Measurements from ENCODE around the gene CCAR1. TPM values are rescaled to one million over a fixed set of nuclear protein-coding genes. Genes with fewer than 3 reads are reported as not detected.
"Not testable (repeated sequence)": the region's sequence is repeated elsewhere in the genome, so short reads cannot be mapped to it uniquely, and the experiment has no call there.

CCAR1 gene
- total RNA-seq, 1 experiment from 2014 or later, result 62.5 TPM

- DNase-seq (ENCODE audit: low spot score), result peak; percentile 68
Measured at GRCh38 chr10:68826764-68827591, 105.9 kb downstream of the CCAR1 start, which contains the start of gene STOX1. Gene STOX1, plus strand, starts transcription at chr10:68827531. Its CDS starts 93 bp downstream, at chr10:68827624.

- DNase-seq (ENCODE audit: low spot score), result not testable (repeated sequence)
Measured at GRCh38 chr10:68827592-68827959, 106.5 kb downstream of the CCAR1 start.

GRCh38 chr10:68828083-68828601 is 107.1 kb downstream of the CCAR1 start:
- DNase-seq (ENCODE audit: low spot score), result not testable (repeated sequence)

- no peak for DNase-seq (ENCODE audit: low spot score)
Measured at GRCh38 chr10:68828833-68829232, 107.8 kb downstream of the CCAR1 start.

GRCh38 chr10:68829521-68829920 is 108.5 kb downstream of the CCAR1 start:
- DNase-seq (ENCODE audit: low spot score), result no peak

- no peak for DNase-seq (ENCODE audit: low spot score)
Measured at GRCh38 chr10:68829952-68830351, 108.9 kb downstream of the CCAR1 start.

GRCh38 chr10:68831961-68832455 is 111.0 kb downstream of the CCAR1 start:
- DNase-seq (ENCODE audit: low spot score), result no peak

- DNase-seq (ENCODE audit: low spot score), result no peak
Measured at GRCh38 chr10:68832601-68833000, 111.6 kb downstream of the CCAR1 start.

GRCh38 chr10:68837626-68838322 is 116.7 kb downstream of the CCAR1 start:
- no peak for DNase-seq (ENCODE audit: low spot score)

GRCh38 chr10:68840650-68841049 is 119.6 kb downstream of the CCAR1 start:
- DNase-seq (ENCODE audit: low spot score), result not testable (repeated sequence)

Small RNA genes within 50 kb of the gene (small RNA-seq; reads per million reads assigned to genes)
- gene MIR1254-1, result not detected
- not detected for gene RF00019

Other genes starting within 250 kb of the CCAR1 start
- 8.9 and 10.3 TPM in 2 replicates for gene DNA2, start 249.3 kb upstream of the CCAR1 start, total RNA-seq (2014; rRNA removed; shearing (Covaris generic))
- gene SLC25A16, start 193.7 kb upstream of the CCAR1 start, total RNA-seq (2014; rRNA removed; shearing (Covaris generic)), result 4.9 and 6.4 TPM in 2 replicates
- under 0.01 and 0.03 TPM in 2 replicates for gene TET1, start 160.9 kb upstream of the CCAR1 start, total RNA-seq (2014; rRNA removed; shearing (Covaris generic))
- 0.69 and 2.5 TPM in 2 replicates for gene STOX1, start 106.3 kb downstream of the CCAR1 start, total RNA-seq (2014; rRNA removed; shearing (Covaris generic))
- gene DDX50, start 180.1 kb downstream of the CCAR1 start, total RNA-seq (2014; rRNA removed; shearing (Covaris generic)), result 11.5 and 13.1 TPM in 2 replicates
- 80.6 and 82.2 TPM in 2 replicates for gene DDX21, start 234.9 kb downstream of the CCAR1 start, total RNA-seq (2014; rRNA removed; shearing (Covaris generic))